ENCODE data around the gene PDZRN3. TPM values are rescaled to one million over a fixed set of nuclear protein-coding genes. Genes with fewer than 3 reads are reported as not detected.
"Not testable (repeated sequence)": the region's sequence is repeated elsewhere in the genome, so short reads cannot be mapped to it uniquely, and the experiment has no call there.

The PDZRN3 gene
- polyA plus RNA-seq, 3 donors = 38.0 to 46.5 (median 41.4) TPM

GRCh38 chr3:73572368-73572767 lies 52.4 kb downstream of the PDZRN3 start:
- DNase-seq (ENCODE audit: extremely low read depth in 1 of 11, low read depth in 9 of 11, low spot score in 4 of 11) = peak in 8 of 11 donors; percentile 47 to 75 (median 61)

GRCh38 chr3:73571238-73571794 lies 53.4 kb downstream of the PDZRN3 start:
- DNase-seq (ENCODE audit: extremely low read depth in 1 of 11, low read depth in 9 of 11, low spot score in 4 of 11) = no peak

- DNase-seq (ENCODE audit: extremely low read depth in 1 of 11, low read depth in 9 of 11, low spot score in 4 of 11) = no peak
Observed at GRCh38 chr3:73569246-73569760, 55.4 kb downstream of the PDZRN3 start.

- no peak for DNase-seq (ENCODE audit: extremely low read depth in 1 of 11, low read depth in 9 of 11, low spot score in 4 of 11)
Observed at GRCh38 chr3:73568371-73568862, 56.3 kb downstream of the PDZRN3 start.

GRCh38 chr3:73565374-73565773 lies 59.4 kb downstream of the PDZRN3 start:
- not testable (repeated sequence) for DNase-seq (ENCODE audit: extremely low read depth in 1 of 11, low read depth in 9 of 11, low spot score in 4 of 11)

GRCh38 chr3:73563896-73564582 lies 60.7 kb downstream of the PDZRN3 start:
- no peak for DNase-seq (ENCODE audit: extremely low read depth in 1 of 11, low read depth in 9 of 11, low spot score in 4 of 11)

GRCh38 chr3:73561494-73561893 lies 63.2 kb downstream of the PDZRN3 start:
- DNase-seq (ENCODE audit: extremely low read depth in 1 of 11, low read depth in 9 of 11, low spot score in 4 of 11) = no peak

GRCh38 chr3:73559749-73560148 lies 65.0 kb downstream of the PDZRN3 start:
- no peak for DNase-seq (ENCODE audit: extremely low read depth in 1 of 11, low read depth in 9 of 11, low spot score in 4 of 11)

GRCh38 chr3:73558727-73559075 lies 66.0 kb downstream of the PDZRN3 start:
- no peak for DNase-seq (ENCODE audit: extremely low read depth in 1 of 11, low read depth in 9 of 11, low spot score in 4 of 11)

- DNase-seq (ENCODE audit: extremely low read depth in 1 of 11, low read depth in 9 of 11, low spot score in 4 of 11) = no peak
Observed at GRCh38 chr3:73557986-73558726, 66.6 kb downstream of the PDZRN3 start.

GRCh38 chr3:73556520-73557372 lies 68.0 kb downstream of the PDZRN3 start:
- DNase-seq (ENCODE audit: extremely low read depth in 1 of 11, low read depth in 9 of 11, low spot score in 4 of 11) = no peak

- DNase-seq (ENCODE audit: extremely low read depth in 1 of 11, low read depth in 9 of 11, low spot score in 4 of 11) = no peak
Observed at GRCh38 chr3:73555076-73555475, 69.7 kb downstream of the PDZRN3 start.

- no peak for DNase-seq (ENCODE audit: extremely low read depth in 1 of 11, low read depth in 9 of 11, low spot score in 4 of 11)
Observed at GRCh38 chr3:73552700-73553099, 72.0 kb downstream of the PDZRN3 start.

- DNase-seq (ENCODE audit: extremely low read depth in 1 of 11, low read depth in 9 of 11, low spot score in 4 of 11) = no peak
Observed at GRCh38 chr3:73550032-73550431, 74.7 kb downstream of the PDZRN3 start.

- no peak for DNase-seq (ENCODE audit: extremely low read depth in 1 of 11, low read depth in 9 of 11, low spot score in 4 of 11)
Observed at GRCh38 chr3:73549051-73549600, 75.6 kb downstream of the PDZRN3 start.

GRCh38 chr3:73548436-73548835 lies 76.3 kb downstream of the PDZRN3 start:
- no peak for DNase-seq (ENCODE audit: extremely low read depth in 1 of 11, low read depth in 9 of 11, low spot score in 4 of 11)

GRCh38 chr3:73547427-73548248 lies 77.1 kb downstream of the PDZRN3 start:
- peak in 8 of 11 donors; percentile 22 to 60 (median 46) for DNase-seq (ENCODE audit: extremely low read depth in 1 of 11, low read depth in 9 of 11, low spot score in 4 of 11)

GRCh38 chr3:73546961-73547360 lies 77.8 kb downstream of the PDZRN3 start:
- DNase-seq (ENCODE audit: extremely low read depth in 1 of 11, low read depth in 9 of 11, low spot score in 4 of 11) = no peak
